Neural progenitor cell (in vitro differentiated cells): ENCODE measurements around the gene TMBIM1. TPM values are rescaled to one million over a fixed set of nuclear protein-coding genes. Genes with fewer than 3 reads are reported as not detected.

ENCODE experiments used
- DNase-seq: peaks from one replicate; pipeline ENCODE4 v3.0.0-alpha.2; 2016; ENCODE audit warnings: low spot score
- H2AFZ ChIP-seq: fragments of 200-600 bp; sonication (generic); replicated peaks from 2 replicates; pipeline ENCODE4 v1.6.1; 2016; ENCODE audit warnings: antibody characterized with exemption
- H3F3A ChIP-seq: fragments of 200-600 bp; sonication (generic); 2 replicates; pipeline ENCODE4 v1.6.1; 2016; ENCODE audit warnings: antibody characterized with exemption, low read depth
- H3K27ac ChIP-seq: fragments of 200-600 bp; sonication (generic); 2 replicates; pipeline ENCODE4 v1.5.1; 2016; ENCODE audit warnings: mild to moderate bottlenecking
- H3K27me3 ChIP-seq: fragments of 200-600 bp; sonication (generic); 2 replicates; pipeline ENCODE4 v1.6.1; 2016; ENCODE audit warnings: mild to moderate bottlenecking, moderate library complexity
- H3K36me3 ChIP-seq: fragments of 200-600 bp; sonication (generic); 2 replicates; pipeline ENCODE4 v1.5.1; 2016
- H3K4me1 ChIP-seq: fragments of 200-600 bp; sonication (generic); 2 replicates; pipeline ENCODE4 v1.6.1; 2016; ENCODE audit warnings: mixed run types
- H3K4me2 ChIP-seq: fragments of 200-600 bp; sonication (generic); 2 replicates; pipeline ENCODE4 v1.6.1; 2016
- H3K4me3 ChIP-seq: fragments of 200-600 bp; sonication (generic); 2 replicates; pipeline ENCODE4 v1.5.1; 2016
- H3K79me2 ChIP-seq: fragments of 200-600 bp; sonication (generic); 2 replicates; pipeline ENCODE4 v1.6.1; 2016; ENCODE audit warnings: low read depth
- H3K9ac ChIP-seq: fragments of 200-600 bp; sonication (generic); 2 replicates; pipeline ENCODE4 v1.6.1; 2016
- H3K9me3 ChIP-seq: fragments of 200-600 bp; sonication (generic); 2 replicates; pipeline ENCODE4 v1.5.1; 2016; ENCODE audit warnings: low read depth
- H4K20me1 ChIP-seq: fragments of 200-600 bp; sonication (generic); 2 replicates; pipeline ENCODE4 v1.6.1; 2016; ENCODE audit warnings: low read depth
- H3K27ac Mint-ChIP-seq: 3 replicates; pipeline ENCODE4 v1.8.0; 2021; ENCODE audit warnings: mixed read lengths
- H3K27me3 Mint-ChIP-seq: 2 replicates; pipeline ENCODE4 v1.8.0; 2022; ENCODE audit warnings: low read depth, mild to moderate bottlenecking, inconsistent platforms, moderate library complexity, mixed read lengths; ENCODE audit not compliant: insufficient read depth
- H3K36me3 Mint-ChIP-seq: 3 replicates; pipeline ENCODE4 v1.8.0; 2021; ENCODE audit warnings: mixed read lengths
- H3K4me1 Mint-ChIP-seq: 3 replicates; pipeline ENCODE4 v1.8.0; 2021; ENCODE audit warnings: mixed read lengths
- H3K4me3 Mint-ChIP-seq: 3 replicates; pipeline ENCODE4 v1.8.0; 2021; ENCODE audit warnings: mild to moderate bottlenecking, moderate library complexity, mixed read lengths
- H3K9me3 Mint-ChIP-seq: 3 replicates; pipeline ENCODE4 v1.8.0; 2020; ENCODE audit warnings: mixed read lengths
- CTCF ChIP-seq: fragments of 200-600 bp; sonication (generic); IDR thresholded peaks from 2 replicates; pipeline ENCODE4 v1.5.1; 2017; ENCODE audit warnings: antibody characterized with exemption, mild to moderate bottlenecking
- EZH2 ChIP-seq: fragments of 200-600 bp; sonication (generic); IDR thresholded peaks from 2 replicates; pipeline ENCODE4 v1.6.1; 2017; ENCODE audit warnings: antibody characterized with exemption, mild to moderate bottlenecking, moderate library complexity
- EZH2phosphoT487 ChIP-seq: fragments of 200-600 bp; sonication (generic); IDR thresholded peaks from 2 replicates; pipeline ENCODE4 v1.6.1; 2017; ENCODE audit warnings: antibody characterized with exemption
- total RNA-seq: library from RNA; depleted of rRNA; stranded (reverse); fragments of >200 nt; gene quantifications from 2 replicates; pipeline ENCODE4 v1.2.3, GENCODE V29; 2015; ENCODE audit warnings: low replicate concordance

The TMBIM1 gene
- total RNA-seq, 1 donor from 2014 or later, result 11.1 TPM

GRCh38 chr2:218262237-218262600 lies 30.1 kb downstream of the TMBIM1 start:
- Histone ChIP-seq H3K9me3 (no peaks in the 10 kb centered on the region), H2AFZ (no peak overlapping the region), H3K27ac (peak overlapping the region; percentile 29), H3K4me2 (no peak overlapping the region), H3K4me1 (peaks cover 14% of the 10 kb centered on the region), H3K4me3 (no peak overlapping the region), H4K20me1 (no peaks in the 10 kb centered on the region), H3K79me2 (no peaks in the 10 kb centered on the region), H3F3A (peaks cover 18% of the 10 kb centered on the region), H3K9ac (no peak overlapping the region), H3K36me3 (no peaks in the 10 kb centered on the region), H3K27me3 (no peaks in the 10 kb centered on the region)
- Mint-ChIP-seq H3K4me1 (peaks cover 34% of the 10 kb centered on the region), H3K36me3 (peaks cover 8% of the 10 kb centered on the region), H3K27me3 (peaks cover 3% of the 10 kb centered on the region), H3K9me3 (no peaks in the 10 kb centered on the region), H3K27ac (peak overlapping the region; percentile 37), H3K4me3 (no peak overlapping the region)
- TF ChIP-seq EZH2 (no peak), CTCF (no peak), EZH2phosphoT487 (no peak)
- no peak for DNase-seq

GRCh38 chr2:218261423-218262236 lies 30.7 kb downstream of the TMBIM1 start:
- TF ChIP-seq CTCF, result no peak
- no peak for TF ChIP-seq EZH2
- no peak for TF ChIP-seq EZH2phosphoT487
- Histone ChIP-seq H4K20me1 (no peaks in the 10 kb centered on the region), H3K79me2 (no peaks in the 10 kb centered on the region), H3K4me1 (peaks cover 14% of the 10 kb centered on the region), H3K4me3 (no peak overlapping the region), H3K27me3 (no peaks in the 10 kb centered on the region), H2AFZ (no peak overlapping the region), H3K27ac (no peak overlapping the region), H3F3A (peaks cover 19% of the 10 kb centered on the region), H3K9ac (no peak overlapping the region), H3K36me3 (no peaks in the 10 kb centered on the region), H3K4me2 (peak overlapping the region; percentile 11), H3K9me3 (no peaks in the 10 kb centered on the region)
- H3K9me3 Mint-ChIP-seq, result no peaks in the 10 kb centered on the region
- H3K4me3 Mint-ChIP-seq, result peak overlapping the region; percentile 61
- H3K36me3 Mint-ChIP-seq, result peaks cover 8% of the 10 kb centered on the region
- DNase-seq, result peak; percentile 23
- peaks cover 6% of the 10 kb centered on the region for H3K27me3 Mint-ChIP-seq
- peaks cover 34% of the 10 kb centered on the region for H3K4me1 Mint-ChIP-seq
- peak overlapping the region; percentile 84 for H3K27ac Mint-ChIP-seq

GRCh38 chr2:218260742-218261422 lies 31.4 kb downstream of the TMBIM1 start, which contains the start of gene GPBAR1:
GPBAR1 (plus strand) TSS chr2:218261015; CDS start chr2:218262725, 1,710 bp downstream.
- Histone ChIP-seq H3K27me3 (no peaks in the 10 kb centered on the region), H3K4me2 (peak within 1 kb of the TSS; percentile 11), H3K9me3 (no peaks in the 10 kb centered on the region), H3K4me3 (no peak within 1 kb of the TSS), H3K27ac (no peak within 1 kb of the TSS), H3K79me2 (no peaks in the 10 kb centered on the region), H3K9ac (no peak within 1 kb of the TSS), H3K4me1 (peaks cover 14% of the 10 kb centered on the region), H4K20me1 (no peaks in the 10 kb centered on the region), H3K36me3 (no peaks in the 10 kb centered on the region), H3F3A (peaks cover 21% of the 10 kb centered on the region), H2AFZ (no peak within 1 kb of the TSS)
- H3K9me3 Mint-ChIP-seq, result no peaks in the 10 kb centered on the region
- H3K27me3 Mint-ChIP-seq, result peaks cover 3% of the 10 kb centered on the region
- peaks cover 34% of the 10 kb centered on the region for H3K4me1 Mint-ChIP-seq
- H3K36me3 Mint-ChIP-seq, result peaks cover 9% of the 10 kb centered on the region
- DNase-seq, result peak; percentile 71
- peak within 1 kb of the TSS; percentile 96 for H3K27ac Mint-ChIP-seq
- peak within 1 kb of the TSS; percentile 61 for H3K4me3 Mint-ChIP-seq
- TF ChIP-seq EZH2phosphoT487 (no peak), EZH2 (no peak), CTCF (no peak)
